Fibroblast of lung (primary cell): ENCODE data around the gene CDYL. TPM values are rescaled to one million over a fixed set of nuclear protein-coding genes. Genes with fewer than 3 reads are reported as not detected.

Experiments used
- DNase-seq, 2 donors: peaks; one replicate each; pipeline versions ENCODE4 v3.0.0 to v3.0.0-alpha.2; 2010; ENCODE audit warnings: low read depth in 2 of 2
- H2AFZ ChIP-seq: 2 replicates; pipeline ENCODE4 v1.5.1; 2012; ENCODE audit warnings: low read length, control low read depth, inconsistent platforms
- H3K27ac ChIP-seq: 2 replicates; pipeline ENCODE4 v1.5.1; 2011; ENCODE audit warnings: low read length, control low read depth; ENCODE audit not compliant: insufficient read depth
- H3K27me3 ChIP-seq: 2 replicates; pipeline ENCODE4 v1.5.1; 2011; ENCODE audit warnings: mild to moderate bottlenecking, low read length; ENCODE audit not compliant: control insufficient read depth, insufficient read depth
- H3K36me3 ChIP-seq: 2 replicates; pipeline ENCODE4 v1.5.1; 2011; ENCODE audit warnings: low read length; ENCODE audit not compliant: control insufficient read depth, insufficient read depth
- H3K4me1 ChIP-seq: 2 replicates; pipeline ENCODE4 v1.5.1; 2011; ENCODE audit warnings: low read length; ENCODE audit not compliant: control insufficient read depth, insufficient read depth; ENCODE audit errors: extremely low read depth
- H3K4me2 ChIP-seq: 2 replicates; pipeline ENCODE4 v1.5.1; 2011; ENCODE audit warnings: low read length, control low read depth; ENCODE audit not compliant: insufficient read depth; ENCODE audit errors: extremely low read depth
- H3K4me3 ChIP-seq, 4 experiments: fragments of 200-600 bp in 1 of 4; sonication (generic) in 1 of 4; replicated peaks in 1 of 4; 2 replicates each; pipeline ENCODE4 v1.5.1; 2011 to 2016; ENCODE audit warnings: low read length in 4 of 4, low read depth in 3 of 4, mild to moderate bottlenecking in 3 of 4, control low read depth in 2 of 4, inconsistent platforms in 1 of 4, mixed read lengths in 1 of 4; ENCODE audit not compliant: insufficient read depth in 1 of 4; ENCODE audit errors: control extremely low read depth in 1 of 4
- H3K79me2 ChIP-seq: 2 replicates; pipeline ENCODE4 v1.5.1; 2012; ENCODE audit warnings: mild to moderate bottlenecking, low read length, inconsistent platforms; ENCODE audit not compliant: control insufficient read depth, insufficient read depth
- H3K9ac ChIP-seq: 2 replicates; pipeline ENCODE4 v1.5.1; 2011; ENCODE audit warnings: mild to moderate bottlenecking, low read length, control low read depth; ENCODE audit not compliant: insufficient read depth
- H3K9me3 ChIP-seq: 2 replicates; pipeline ENCODE4 v1.5.1; 2012; ENCODE audit warnings: low read depth, low read length; ENCODE audit not compliant: control insufficient read depth, insufficient read depth
- H4K20me1 ChIP-seq: 2 replicates; pipeline ENCODE4 v1.5.1; 2011; ENCODE audit warnings: low read length; ENCODE audit not compliant: control insufficient read depth, insufficient read depth; ENCODE audit errors: extremely low read depth
- CTCF ChIP-seq, 2 donors: IDR thresholded peaks in 1 of 2; conservative IDR thresholded peaks in 1 of 2; 1 replicate in 1 of 2; 2 replicates in 1 of 2; pipeline ENCODE4 v1.5.1; 2011 to 2012; ENCODE audit warnings: low read length in 2 of 2, control low read depth in 1 of 2, inconsistent platforms in 1 of 2, low read depth in 1 of 2, mild to moderate bottlenecking in 1 of 2
- EZH2 ChIP-seq: IDR thresholded peaks from 2 replicates; pipeline ENCODE4 v1.5.1; 2012; ENCODE audit warnings: low read length, control low read depth, mild to moderate bottlenecking; ENCODE audit errors: missing control alignments
- polyA plus RNA-seq, 2 donors: library from polyadenylated mRNA; depleted of rRNA in 1 of 2; stranded (reverse) in 1 of 2; unstranded in 1 of 2; fragments of >200 nt; gene quantifications; 2 replicates each; pipeline ENCODE4 v1.2.1, GENCODE V29; 2011 to 2012; ENCODE audit warnings: missing spikeins in 1 of 2
- total RNA-seq: library from RNA; depleted of rRNA; stranded (reverse); fragments of >200 nt; gene quantifications from 2 replicates; pipeline ENCODE4 v1.2.1, GENCODE V29; 2014

Gene CDYL
- total and polyA plus RNA-seq, 2 donors (not counting 1 experiment from before 2014, with no cell fraction given) = 20.6 to 24.9 TPM

- no peak for TF ChIP-seq CTCF (conservative IDR thresholded peaks at IDR 0.05 in 1 of 2, IDR thresholded peaks at IDR 0.05 in 1 of 2; ENCODE audit: low read depth in 1 of 2, low read length in 2 of 2)
- TF ChIP-seq EZH2 = no peak
- Histone ChIP-seq H3K4me1 (no peaks in the 10 kb centered on the region), H3K9me3 (no peaks in the 10 kb centered on the region), H3K36me3 (no peaks in the 10 kb centered on the region), H3K79me2 (peaks cover 7% of the 10 kb centered on the region), H3K27ac (no peak overlapping the region), H3K4me3 (no peak overlapping the region), H3K9ac (no peak overlapping the region), H3K27me3 (no peaks in the 10 kb centered on the region), H4K20me1 (no peaks in the 10 kb centered on the region), H2AFZ (no peak overlapping the region), H3K4me2 (no peak overlapping the region)
- no peak for DNase-seq
These were observed 82.2 kb downstream of the CDYL start for GRCh38 chr6:4858194-4859015.

- H3K36me3 ChIP-seq = no peaks in the 10 kb centered on the region
- no peak overlapping the region for H3K27ac ChIP-seq
- H3K4me2 ChIP-seq = no peak overlapping the region
- no peaks in the 10 kb centered on the region for H3K4me1 ChIP-seq
- no peak for TF ChIP-seq EZH2
- TF ChIP-seq CTCF (conservative IDR thresholded peaks at IDR 0.05 in 1 of 2, IDR thresholded peaks at IDR 0.05 in 1 of 2; ENCODE audit: low read depth in 1 of 2, low read length in 2 of 2) = no peak
- no peak overlapping the region for H3K4me3 ChIP-seq
- no peaks in the 10 kb centered on the region for H4K20me1 ChIP-seq
- H3K27me3 ChIP-seq = no peaks in the 10 kb centered on the region
- H3K79me2 ChIP-seq = peaks cover 2% of the 10 kb centered on the region
- no peak overlapping the region for H3K9ac ChIP-seq
- no peak for DNase-seq
- H2AFZ ChIP-seq = no peak overlapping the region
- H3K9me3 ChIP-seq = no peaks in the 10 kb centered on the region
These were observed 84.2 kb downstream of the CDYL start for GRCh38 chr6:4860387-4860786.

- no peak overlapping the region for H3K27ac ChIP-seq
- no peaks in the 10 kb centered on the region for H4K20me1 ChIP-seq
- no peak for DNase-seq
- no peaks in the 10 kb centered on the region for H3K27me3 ChIP-seq
- peaks cover 2% of the 10 kb centered on the region for H3K79me2 ChIP-seq
- H3K4me1 ChIP-seq = no peaks in the 10 kb centered on the region
- H3K4me3 ChIP-seq = no peak overlapping the region
- no peak overlapping the region for H2AFZ ChIP-seq
- H3K4me2 ChIP-seq = no peak overlapping the region
- no peak for TF ChIP-seq CTCF (conservative IDR thresholded peaks at IDR 0.05 in 1 of 2, IDR thresholded peaks at IDR 0.05 in 1 of 2; ENCODE audit: low read depth in 1 of 2, low read length in 2 of 2)
- TF ChIP-seq EZH2 = no peak
- H3K9me3 ChIP-seq = no peaks in the 10 kb centered on the region
- H3K9ac ChIP-seq = no peak overlapping the region
- H3K36me3 ChIP-seq = no peaks in the 10 kb centered on the region
These were observed 85.4 kb downstream of the CDYL start for GRCh38 chr6:4861564-4861963.
